Neural progenitor cell (in vitro differentiated cells): ENCODE data around the gene PRMT7. TPM values are rescaled to one million over a fixed set of nuclear protein-coding genes. Genes with fewer than 3 reads are reported as not detected.

Experiments used
- DNase-seq: peaks from one replicate; pipeline ENCODE4 v3.0.0-alpha.2; 2016; ENCODE audit warnings: low spot score
- H2AFZ ChIP-seq: fragments of 200-600 bp; sonication (generic); replicated peaks from 2 replicates; pipeline ENCODE4 v1.6.1; 2016; ENCODE audit warnings: antibody characterized with exemption
- H3F3A ChIP-seq: fragments of 200-600 bp; sonication (generic); 2 replicates; pipeline ENCODE4 v1.6.1; 2016; ENCODE audit warnings: antibody characterized with exemption, low read depth
- H3K27ac ChIP-seq: fragments of 200-600 bp; sonication (generic); 2 replicates; pipeline ENCODE4 v1.5.1; 2016; ENCODE audit warnings: mild to moderate bottlenecking
- H3K27me3 ChIP-seq: fragments of 200-600 bp; sonication (generic); 2 replicates; pipeline ENCODE4 v1.6.1; 2016; ENCODE audit warnings: mild to moderate bottlenecking, moderate library complexity
- H3K36me3 ChIP-seq: fragments of 200-600 bp; sonication (generic); 2 replicates; pipeline ENCODE4 v1.5.1; 2016
- H3K4me1 ChIP-seq: fragments of 200-600 bp; sonication (generic); 2 replicates; pipeline ENCODE4 v1.6.1; 2016; ENCODE audit warnings: mixed run types
- H3K4me2 ChIP-seq: fragments of 200-600 bp; sonication (generic); 2 replicates; pipeline ENCODE4 v1.6.1; 2016
- H3K4me3 ChIP-seq: fragments of 200-600 bp; sonication (generic); 2 replicates; pipeline ENCODE4 v1.5.1; 2016
- H3K79me2 ChIP-seq: fragments of 200-600 bp; sonication (generic); 2 replicates; pipeline ENCODE4 v1.6.1; 2016; ENCODE audit warnings: low read depth
- H3K9ac ChIP-seq: fragments of 200-600 bp; sonication (generic); 2 replicates; pipeline ENCODE4 v1.6.1; 2016
- H3K9me3 ChIP-seq: fragments of 200-600 bp; sonication (generic); 2 replicates; pipeline ENCODE4 v1.5.1; 2016; ENCODE audit warnings: low read depth
- H4K20me1 ChIP-seq: fragments of 200-600 bp; sonication (generic); 2 replicates; pipeline ENCODE4 v1.6.1; 2016; ENCODE audit warnings: low read depth
- H3K27ac Mint-ChIP-seq: 3 replicates; pipeline ENCODE4 v1.8.0; 2021; ENCODE audit warnings: mixed read lengths
- H3K27me3 Mint-ChIP-seq: 2 replicates; pipeline ENCODE4 v1.8.0; 2022; ENCODE audit warnings: low read depth, mild to moderate bottlenecking, inconsistent platforms, moderate library complexity, mixed read lengths; ENCODE audit not compliant: insufficient read depth
- H3K36me3 Mint-ChIP-seq: 3 replicates; pipeline ENCODE4 v1.8.0; 2021; ENCODE audit warnings: mixed read lengths
- H3K4me1 Mint-ChIP-seq: 3 replicates; pipeline ENCODE4 v1.8.0; 2021; ENCODE audit warnings: mixed read lengths
- H3K4me3 Mint-ChIP-seq: 3 replicates; pipeline ENCODE4 v1.8.0; 2021; ENCODE audit warnings: mild to moderate bottlenecking, moderate library complexity, mixed read lengths
- H3K9me3 Mint-ChIP-seq: 3 replicates; pipeline ENCODE4 v1.8.0; 2020; ENCODE audit warnings: mixed read lengths
- CTCF ChIP-seq: fragments of 200-600 bp; sonication (generic); IDR thresholded peaks from 2 replicates; pipeline ENCODE4 v1.5.1; 2017; ENCODE audit warnings: antibody characterized with exemption, mild to moderate bottlenecking
- EZH2 ChIP-seq: fragments of 200-600 bp; sonication (generic); IDR thresholded peaks from 2 replicates; pipeline ENCODE4 v1.6.1; 2017; ENCODE audit warnings: antibody characterized with exemption, mild to moderate bottlenecking, moderate library complexity
- EZH2phosphoT487 ChIP-seq: fragments of 200-600 bp; sonication (generic); IDR thresholded peaks from 2 replicates; pipeline ENCODE4 v1.6.1; 2017; ENCODE audit warnings: antibody characterized with exemption
- total RNA-seq: library from RNA; depleted of rRNA; stranded (reverse); fragments of >200 nt; gene quantifications from 2 replicates; pipeline ENCODE4 v1.2.3, GENCODE V29; 2015; ENCODE audit warnings: low replicate concordance

PRMT7 gene
- total RNA-seq, 1 donor from 2014 or later = 70.2 TPM

GRCh38 chr16:68342620-68343019 is 31.8 kb downstream of the PRMT7 start:
- H3K36me3 Mint-ChIP-seq = peaks cover 35% of the 10 kb centered on the region
- Histone ChIP-seq H3K4me1 (no peaks in the 10 kb centered on the region), H3K36me3 (no peaks in the 10 kb centered on the region), H3K27me3 (no peaks in the 10 kb centered on the region), H3K9me3 (no peaks in the 10 kb centered on the region), H3K27ac (no peak overlapping the region), H2AFZ (no peak overlapping the region), H3K79me2 (no peaks in the 10 kb centered on the region), H3K4me3 (no peak overlapping the region), H3F3A (no peaks in the 10 kb centered on the region), H3K4me2 (no peak overlapping the region), H4K20me1 (no peaks in the 10 kb centered on the region), H3K9ac (no peak overlapping the region)
- no peak overlapping the region for H3K27ac Mint-ChIP-seq
- peaks cover 2% of the 10 kb centered on the region for H3K27me3 Mint-ChIP-seq
- H3K4me3 Mint-ChIP-seq = no peak overlapping the region
- no peak for TF ChIP-seq CTCF
- TF ChIP-seq EZH2phosphoT487 = no peak
- no peak for TF ChIP-seq EZH2
- H3K9me3 Mint-ChIP-seq = no peaks in the 10 kb centered on the region
- DNase-seq = no peak
- peaks cover 13% of the 10 kb centered on the region for H3K4me1 Mint-ChIP-seq

GRCh38 chr16:68343137-68343536 is 32.3 kb downstream of the PRMT7 start:
- Histone ChIP-seq H2AFZ (no peak overlapping the region), H3K4me1 (no peaks in the 10 kb centered on the region), H3K4me2 (no peak overlapping the region), H4K20me1 (no peaks in the 10 kb centered on the region), H3K4me3 (no peak overlapping the region), H3K79me2 (no peaks in the 10 kb centered on the region), H3K36me3 (no peaks in the 10 kb centered on the region), H3K9ac (no peak overlapping the region), H3K9me3 (no peaks in the 10 kb centered on the region), H3K27ac (no peak overlapping the region), H3F3A (no peaks in the 10 kb centered on the region), H3K27me3 (no peaks in the 10 kb centered on the region)
- Mint-ChIP-seq H3K27me3 (peaks cover 2% of the 10 kb centered on the region), H3K9me3 (no peaks in the 10 kb centered on the region), H3K4me1 (peaks cover 18% of the 10 kb centered on the region), H3K36me3 (peaks cover 37% of the 10 kb centered on the region), H3K4me3 (no peak overlapping the region), H3K27ac (no peak overlapping the region)
- TF ChIP-seq EZH2phosphoT487 (no peak), EZH2 (no peak)
- no peak for DNase-seq

GRCh38 chr16:68344252-68344651 is 33.4 kb downstream of the PRMT7 start:
- H3K4me3 ChIP-seq = no peak overlapping the region
- H3F3A ChIP-seq = no peaks in the 10 kb centered on the region
- Mint-ChIP-seq H3K27me3 (no peaks in the 10 kb centered on the region), H3K27ac (no peak overlapping the region), H3K36me3 (peaks cover 39% of the 10 kb centered on the region), H3K4me1 (peaks cover 18% of the 10 kb centered on the region), H3K9me3 (no peaks in the 10 kb centered on the region), H3K4me3 (no peak overlapping the region)
- no peak for TF ChIP-seq CTCF
- no peak for TF ChIP-seq EZH2
- no peak for TF ChIP-seq EZH2phosphoT487
- H4K20me1 ChIP-seq = no peaks in the 10 kb centered on the region
- no peak overlapping the region for H3K4me2 ChIP-seq
- no peak overlapping the region for H3K27ac ChIP-seq
- H3K9ac ChIP-seq = no peak overlapping the region
- no peaks in the 10 kb centered on the region for H3K9me3 ChIP-seq
- H3K4me1 ChIP-seq = no peaks in the 10 kb centered on the region
- no peak for DNase-seq
- no peaks in the 10 kb centered on the region for H3K79me2 ChIP-seq
- no peak overlapping the region for H2AFZ ChIP-seq
- H3K36me3 ChIP-seq = no peaks in the 10 kb centered on the region
- H3K27me3 ChIP-seq = no peaks in the 10 kb centered on the region

GRCh38 chr16:68345351-68345810 is 34.6 kb downstream of the PRMT7 start:
- H3K9ac ChIP-seq = no peak overlapping the region
- Mint-ChIP-seq H3K36me3 (peaks cover 35% of the 10 kb centered on the region), H3K9me3 (no peaks in the 10 kb centered on the region)

More at GRCh38 chr16:68345351-68345810, 34.6 kb downstream of the PRMT7 start:
- Mint-ChIP-seq H3K4me3 (no peak overlapping the region), H3K27ac (no peak overlapping the region), H3K27me3 (no peaks in the 10 kb centered on the region), H3K4me1 (peaks cover 18% of the 10 kb centered on the region)
- no peak overlapping the region for H3K4me3 ChIP-seq
- no peaks in the 10 kb centered on the region for H3F3A ChIP-seq
- no peak for TF ChIP-seq EZH2
- no peak for TF ChIP-seq EZH2phosphoT487
- TF ChIP-seq CTCF = no peak
- H3K36me3 ChIP-seq = no peaks in the 10 kb centered on the region
- no peak for DNase-seq
- no peaks in the 10 kb centered on the region for H3K27me3 ChIP-seq
- no peaks in the 10 kb centered on the region for H4K20me1 ChIP-seq
- no peak overlapping the region for H2AFZ ChIP-seq
- H3K4me2 ChIP-seq = no peak overlapping the region
- no peak overlapping the region for H3K27ac ChIP-seq
- H3K4me1 ChIP-seq = no peaks in the 10 kb centered on the region
- no peaks in the 10 kb centered on the region for H3K79me2 ChIP-seq
- H3K9me3 ChIP-seq = no peaks in the 10 kb centered on the region
